ENCODE results near the gene PTGFRN. TPM values are rescaled to one million over a fixed set of nuclear protein-coding genes. Genes with fewer than 3 reads are reported as not detected.
A peak's percentile ranks its signal among the peaks of the same experiment; 100 is the strongest.

Gene PTGFRN
- polyA plus RNA-seq, 1 donor (not counting 4 experiments of a cell fraction or from before 2014, with no cell fraction given), result 177 TPM

DNA sequence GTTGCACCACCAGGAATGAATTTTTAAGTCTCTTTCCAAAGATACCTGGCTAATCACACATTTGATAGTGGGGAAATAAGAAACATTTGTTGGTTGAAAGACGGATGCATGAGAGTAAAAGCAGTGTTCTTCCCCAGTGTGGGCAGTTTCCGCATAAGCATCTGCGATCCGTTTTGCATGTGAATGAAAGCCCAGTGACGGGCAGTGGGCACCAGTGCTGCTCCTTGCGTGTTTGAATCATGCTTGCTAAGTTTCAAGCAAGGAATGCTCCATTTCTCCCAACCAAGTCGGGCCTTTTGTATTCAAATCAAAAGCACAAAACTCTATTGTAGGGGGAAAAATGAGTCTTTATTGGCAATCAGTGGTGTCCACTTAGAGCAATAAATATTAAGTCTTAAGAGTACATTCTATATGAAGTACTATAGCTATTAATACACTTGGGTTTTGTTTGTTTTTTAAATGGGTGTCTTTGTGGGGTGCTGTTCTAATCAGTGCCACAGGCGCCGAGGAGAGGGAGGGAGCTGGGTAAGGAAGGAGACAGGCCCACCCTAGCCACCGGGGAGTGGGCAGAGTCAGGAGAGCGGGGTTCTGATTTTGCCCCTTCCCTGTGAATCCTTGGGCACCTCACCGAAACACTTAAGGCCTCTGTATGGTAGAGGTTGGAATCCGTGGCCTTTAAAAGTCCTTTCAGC is 750 bp upstream of the PTGFRN start:
- FAIRE-seq, result no peak
- H3K36me3 ChIP-seq (ENCODE audit: control insufficient read depth in 2 of 2, extremely low read depth in 1 of 2, insufficient read depth in 2 of 2, low read length in 2 of 2), result peaks cover 0 to 1% of the 10 kb centered on the region in 2 experiments
- H3K79me2 ChIP-seq (ENCODE audit: control insufficient read depth, insufficient read depth, low read length), result peaks cover 47% of the 10 kb centered on the region
- no peaks in the 10 kb centered on the region for H3K9me3 ChIP-seq (ENCODE audit: control insufficient read depth, low read depth, low read length)
- TF ChIP-seq EZH2 (IDR thresholded peaks at IDR 0.05; ENCODE audit: low read length), result no peak
- TF ChIP-seq, protein P1, sequence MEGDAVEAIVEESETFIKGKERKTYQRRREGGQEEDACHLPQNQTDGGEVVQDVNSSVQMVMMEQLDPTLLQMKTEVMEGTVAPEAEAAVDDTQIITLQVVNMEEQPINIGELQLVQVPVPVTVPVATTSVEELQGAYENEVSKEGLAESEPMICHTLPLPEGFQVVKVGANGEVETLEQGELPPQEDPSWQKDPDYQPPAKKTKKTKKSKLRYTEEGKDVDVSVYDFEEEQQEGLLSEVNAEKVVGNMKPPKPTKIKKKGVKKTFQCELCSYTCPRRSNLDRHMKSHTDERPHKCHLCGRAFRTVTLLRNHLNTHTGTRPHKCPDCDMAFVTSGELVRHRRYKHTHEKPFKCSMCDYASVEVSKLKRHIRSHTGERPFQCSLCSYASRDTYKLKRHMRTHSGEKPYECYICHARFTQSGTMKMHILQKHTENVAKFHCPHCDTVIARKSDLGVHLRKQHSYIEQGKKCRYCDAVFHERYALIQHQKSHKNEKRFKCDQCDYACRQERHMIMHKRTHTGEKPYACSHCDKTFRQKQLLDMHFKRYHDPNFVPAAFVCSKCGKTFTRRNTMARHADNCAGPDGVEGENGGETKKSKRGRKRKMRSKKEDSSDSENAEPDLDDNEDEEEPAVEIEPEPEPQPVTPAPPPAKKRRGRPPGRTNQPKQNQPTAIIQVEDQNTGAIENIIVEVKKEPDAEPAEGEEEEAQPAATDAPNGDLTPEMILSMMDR (optimal IDR thresholded peaks at IDR 0.05 in 1 of 3, IDR thresholded peaks at IDR 0.05 in 1 of 3, conservative IDR thresholded peaks at IDR 0.05 in 1 of 3; ENCODE audit: extremely low read depth in 1 of 3, insufficient read depth in 2 of 3, low read length in 3 of 3), result no peak
- H2AFZ ChIP-seq (ENCODE audit: control insufficient read depth, low read length), result peak overlapping the region; percentile 54
- peaks cover 72% of the 10 kb centered on the region for H3K4me1 ChIP-seq (ENCODE audit: control insufficient read depth, extremely low read depth, insufficient read depth, low read length)
- no peaks in the 10 kb centered on the region for H4K20me1 ChIP-seq (ENCODE audit: control insufficient read depth, extremely low read depth, insufficient read depth, low read length)
- peak overlapping the region; percentile 85 to 90 (median 87) for H3K4me3 ChIP-seq (ENCODE audit: control insufficient read depth in 2 of 3, extremely low read depth in 1 of 3, insufficient read depth in 2 of 3, low read depth in 1 of 3, low read length in 3 of 3)
- H3K9ac ChIP-seq (ENCODE audit: control insufficient read depth, extremely low read depth, insufficient read depth, low read length), result peak overlapping the region; percentile 95
- dilution Hi-C loops (cut with MboI; ENCODE audit: extremely low pct_ligation_motif_present, low sequenced_read_pairs), result no loop called here
- no peak for DNase-seq (ENCODE audit: low read depth, low spot score)
- H3K27me3 ChIP-seq (ENCODE audit: control insufficient read depth, extremely low read depth, insufficient read depth, low read length), result no peaks in the 10 kb centered on the region
- H3K27ac ChIP-seq (ENCODE audit: control insufficient read depth, insufficient read depth, low read length), result peak overlapping the region; percentile 89
- H3K4me2 ChIP-seq (ENCODE audit: control insufficient read depth, extremely low read depth, insufficient read depth, low read depth, low read length), result peak overlapping the region; percentile 92
- H3K9me1 ChIP-seq (ENCODE audit: control insufficient read depth, extremely low read depth, insufficient read depth, low read length), result peaks cover 2% of the 10 kb centered on the region

DNA sequence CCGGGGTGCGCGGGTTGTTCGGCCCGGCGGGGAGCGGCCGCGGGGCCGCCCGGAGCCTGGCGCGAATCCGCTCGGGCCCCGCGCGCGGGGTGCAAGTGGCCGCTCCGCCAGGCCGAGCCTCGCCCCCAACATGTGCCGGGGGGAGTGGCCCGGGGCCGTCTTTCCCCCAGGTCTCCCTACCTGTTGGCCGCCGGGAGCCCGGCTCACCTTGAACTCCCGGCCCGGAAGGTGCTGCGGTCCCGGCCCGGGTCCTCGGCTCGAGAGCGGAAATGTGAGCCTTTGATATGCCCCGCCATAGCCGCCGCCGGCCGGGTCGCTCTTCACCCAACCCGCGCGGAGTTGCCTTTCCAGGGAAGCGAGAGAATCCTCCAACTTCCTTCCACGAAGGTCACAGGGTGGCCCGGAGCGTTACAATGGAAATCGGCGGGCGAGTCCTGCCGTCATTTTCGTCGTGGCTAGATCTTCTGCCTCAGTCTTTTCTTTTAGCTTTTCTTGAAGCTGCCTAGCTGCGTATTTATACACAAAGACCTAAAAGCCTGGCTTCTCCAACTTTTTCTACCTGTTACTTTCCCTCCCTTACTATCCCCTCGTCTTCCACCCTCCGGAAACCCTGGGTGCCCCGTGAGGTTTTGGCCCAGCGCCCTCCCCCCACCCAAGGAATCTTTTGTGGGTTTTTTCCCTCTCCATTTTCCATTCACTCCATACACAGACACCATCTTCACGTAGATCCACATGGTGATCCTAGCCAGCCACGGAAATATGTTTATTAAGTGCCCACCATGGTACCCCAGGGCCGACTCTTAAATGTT is 867 bp downstream of the PTGFRN start:
- no peak for DNase-seq (ENCODE audit: low read depth, low spot score)
- H3K9ac ChIP-seq (ENCODE audit: control insufficient read depth, extremely low read depth, insufficient read depth, low read length), result peak overlapping the region; percentile 95
- H3K27ac ChIP-seq (ENCODE audit: control insufficient read depth, insufficient read depth, low read length), result peak overlapping the region; percentile 89
- no peaks in the 10 kb centered on the region for H3K27me3 ChIP-seq (ENCODE audit: control insufficient read depth, extremely low read depth, insufficient read depth, low read length)
- dilution Hi-C loops (cut with MboI; ENCODE audit: extremely low pct_ligation_motif_present, low sequenced_read_pairs), result no loop called here
- H4K20me1 ChIP-seq (ENCODE audit: control insufficient read depth, extremely low read depth, insufficient read depth, low read length), result no peaks in the 10 kb centered on the region
- FAIRE-seq, result no peak
- H3K9me1 ChIP-seq (ENCODE audit: control insufficient read depth, extremely low read depth, insufficient read depth, low read length), result peaks cover 6% of the 10 kb centered on the region
- no peak overlapping the region for H2AFZ ChIP-seq (ENCODE audit: control insufficient read depth, low read length)
- H3K4me1 ChIP-seq (ENCODE audit: control insufficient read depth, extremely low read depth, insufficient read depth, low read length), result peaks cover 78% of the 10 kb centered on the region
- H3K9me3 ChIP-seq (ENCODE audit: control insufficient read depth, low read depth, low read length), result no peaks in the 10 kb centered on the region
- TF ChIP-seq, protein P1 (optimal IDR thresholded peaks at IDR 0.05 in 1 of 3, IDR thresholded peaks at IDR 0.05 in 1 of 3, conservative IDR thresholded peaks at IDR 0.05 in 1 of 3; ENCODE audit: extremely low read depth in 1 of 3, insufficient read depth in 2 of 3, low read length in 3 of 3), result no peak
- no peak for TF ChIP-seq EZH2 (IDR thresholded peaks at IDR 0.05; ENCODE audit: low read length)
- H3K4me2 ChIP-seq (ENCODE audit: control insufficient read depth, extremely low read depth, insufficient read depth, low read depth, low read length), result peak overlapping the region; percentile 49
- peaks cover 0 to 3% of the 10 kb centered on the region in 2 experiments for H3K36me3 ChIP-seq (ENCODE audit: control insufficient read depth in 2 of 2, extremely low read depth in 1 of 2, insufficient read depth in 2 of 2, low read length in 2 of 2)
- peak overlapping the region; percentile 85 to 90 (median 87) for H3K4me3 ChIP-seq (ENCODE audit: control insufficient read depth in 2 of 3, extremely low read depth in 1 of 3, insufficient read depth in 2 of 3, low read depth in 1 of 3, low read length in 3 of 3)
- peaks cover 63% of the 10 kb centered on the region for H3K79me2 ChIP-seq (ENCODE audit: control insufficient read depth, insufficient read depth, low read length)

Measured in keratinocyte (primary cell).